Measurements from ENCODE around the gene SHISA5. TPM values are rescaled to one million over a fixed set of nuclear protein-coding genes. Genes with fewer than 3 reads are reported as not detected.

SHISA5 gene
- total and polyA plus RNA-seq, 2 of the 8 experiments (the other 6 are each of a cell fraction or from before 2014, with no cell fraction given): 196 to 315 TPM

GRCh38 chr3:48435774-48436476 is 68.0 kb downstream of the SHISA5 start (continued):
- peak; percentile 55 for TF ChIP-seq TAF7 (optimal IDR thresholded peaks at IDR 0.05; ENCODE audit: borderline replicate concordance, low read depth, low read length)
- no peak for TF ChIP-seq RBBP5 (IDR thresholded peaks at IDR 0.05; ENCODE audit: borderline replicate concordance, low read depth, low read length)
- TF ChIP-seq CREB1 (IDR thresholded peaks at IDR 0.05): peak; percentile 70
- TF ChIP-seq KDM4A (IDR thresholded peaks at IDR 0.05; ENCODE audit: low read depth, low read length, severe bottlenecking): no peak
- TF ChIP-seq SIX5 (IDR thresholded peaks at IDR 0.05; ENCODE audit: low read depth, low read length): no peak

Data from H1 (cell line).